Activated CD8-positive, alpha-beta memory T cell treated with anti-CD3 and anti-CD28 coated beads for 1 hour (primary cell): ENCODE data around the gene FARSA.
"Not testable (repeated sequence)": the region's sequence is repeated elsewhere in the genome, so short reads cannot be mapped to it uniquely, and the experiment has no call there.

Experiments used
- DNase-seq, 2 donors: peaks; one replicate each; pipeline ENCODE4 v3.0.0-alpha.2; 2020; ENCODE audit warnings: low read depth in 1 of 2; ENCODE audit errors: extremely low read depth in 1 of 2

Gene FARSA

GRCh38 chr19:12891553-12892021, 41.9 kb downstream of the FARSA start:
- DNase-seq = no peak

DNA sequence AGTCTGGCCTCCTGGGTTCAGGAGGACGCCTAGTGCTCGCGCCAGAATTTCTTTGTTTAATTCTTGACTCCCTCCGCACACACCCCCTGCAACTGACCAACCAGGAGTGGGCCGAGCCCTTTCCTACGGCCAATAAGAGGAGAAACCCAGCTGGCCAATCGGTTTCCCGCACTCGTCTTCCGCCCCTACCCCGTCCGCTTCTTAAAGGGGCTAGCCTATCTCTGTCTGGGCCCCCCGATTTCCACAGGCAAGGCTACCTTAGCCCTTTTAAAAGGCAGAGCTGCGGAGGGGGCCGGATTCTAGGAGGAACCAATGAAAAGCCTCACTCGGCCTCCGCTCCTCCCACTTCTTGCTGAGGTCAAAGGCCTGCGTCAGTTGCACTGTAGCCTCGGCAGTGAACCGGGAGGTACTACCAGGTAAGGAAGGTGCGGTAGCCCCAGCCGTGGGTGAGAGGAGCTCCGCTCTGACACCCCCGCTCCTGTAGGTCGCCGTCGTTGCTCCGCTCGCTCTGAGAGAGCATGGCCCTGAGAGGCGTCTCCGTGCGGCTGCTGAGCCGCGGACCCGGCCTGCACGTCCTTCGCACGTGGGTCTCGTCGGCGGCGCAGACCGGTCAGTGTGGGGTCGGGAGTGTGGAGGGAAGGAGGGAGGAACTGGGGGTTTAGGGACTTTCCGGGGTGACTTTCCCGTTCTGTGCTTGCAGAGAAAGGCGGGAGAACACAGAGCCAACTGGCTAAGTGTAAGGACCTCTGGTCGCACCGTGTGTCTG, 42.5 kb downstream of the FARSA start, which contains the start of gene GCDH:
Gene GCDH, plus strand, starts transcription at position 374 of the 766 bp plus-strand sequence. Its CDS starts 145 bp downstream, at position 519.
- DNase-seq = peak; percentile 89 to 96

- DNase-seq = not testable (repeated sequence)
Measured at GRCh38 chr19:12890299-12890786, 43.2 kb downstream of the FARSA start.

DNA sequence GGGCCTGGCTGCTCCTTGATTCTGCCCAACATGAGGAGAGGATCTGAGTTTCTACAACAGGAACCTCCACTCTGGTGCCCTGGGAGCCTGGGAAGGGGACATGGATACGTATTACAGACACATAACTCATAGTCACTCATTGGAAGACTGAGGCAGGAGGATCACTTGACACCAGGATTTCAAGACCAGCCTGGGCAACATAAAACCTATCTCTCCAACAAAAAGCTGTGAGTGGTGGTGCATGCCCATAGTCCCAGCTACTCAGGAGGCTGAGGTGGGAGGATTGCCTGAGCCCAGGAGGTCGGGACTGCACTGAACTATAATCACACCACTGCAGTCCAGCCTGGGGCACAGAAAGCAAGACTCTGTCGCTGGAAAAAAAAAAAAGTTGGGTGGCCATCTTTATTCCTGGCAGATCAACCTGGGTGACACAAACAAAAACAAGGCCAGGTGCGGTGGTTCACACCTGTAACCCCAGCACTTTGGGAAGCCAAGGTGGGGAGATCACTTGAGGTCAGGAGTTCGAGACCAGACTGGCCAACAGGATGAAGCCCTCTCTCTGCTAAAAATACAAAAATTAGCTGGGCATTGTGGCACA, 45.4 kb downstream of the FARSA start:
- DNase-seq = no peak

- DNase-seq = no peak
Measured at GRCh38 chr19:12886969-12887747, 46.4 kb downstream of the FARSA start, which contains the start of gene KLF1. TSS of gene KLF1 (minus strand) at chr19:12887201. CDS start at chr19:12887140, 61 bp downstream.

GRCh38 chr19:12886651-12886968, 46.9 kb downstream of the FARSA start:
- DNase-seq = no peak

GRCh38 chr19:12885749-12886650, 47.5 kb downstream of the FARSA start:
- DNase-seq = no peak

GRCh38 chr19:12884926-12885748, 48.4 kb downstream of the FARSA start:
- DNase-seq = peak; percentile 60 to 71

DNA sequence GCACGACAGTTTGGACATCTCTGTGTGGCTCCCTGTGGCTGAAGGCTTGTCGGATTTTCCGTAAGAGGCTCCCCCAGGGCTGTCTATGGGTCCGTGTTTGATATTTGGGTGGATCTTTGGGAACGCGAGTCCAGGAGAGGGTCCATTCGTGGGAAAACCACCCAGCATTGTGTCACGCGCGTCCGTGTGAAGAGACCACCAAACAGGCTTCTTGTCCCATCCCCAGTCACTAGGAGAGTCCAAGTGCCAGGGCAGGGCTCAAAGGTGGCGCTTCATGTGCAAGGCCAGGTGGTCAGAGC, 48.9 kb downstream of the FARSA start:
- DNase-seq = no peak

DNA sequence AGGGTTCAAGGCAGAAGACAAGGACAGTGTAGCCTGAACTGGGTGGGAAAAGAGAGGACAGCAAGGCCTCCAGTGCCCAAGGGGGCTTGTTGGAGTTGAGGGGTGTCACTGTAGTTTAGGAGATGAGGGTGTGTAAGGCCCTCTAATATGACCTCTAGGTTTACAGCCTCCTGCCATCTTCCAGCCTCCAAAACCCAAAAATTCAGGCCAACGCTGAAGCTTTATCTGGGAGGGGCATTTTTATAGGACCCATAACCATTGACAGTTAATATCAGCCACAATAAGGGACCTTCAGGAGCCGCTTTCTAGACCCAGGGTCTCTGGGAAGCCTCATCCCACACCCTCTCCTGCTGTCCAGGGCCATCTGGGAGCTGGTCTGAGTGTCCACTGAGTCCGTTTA, 49.3 kb downstream of the FARSA start:
- DNase-seq = no peak

DNA sequence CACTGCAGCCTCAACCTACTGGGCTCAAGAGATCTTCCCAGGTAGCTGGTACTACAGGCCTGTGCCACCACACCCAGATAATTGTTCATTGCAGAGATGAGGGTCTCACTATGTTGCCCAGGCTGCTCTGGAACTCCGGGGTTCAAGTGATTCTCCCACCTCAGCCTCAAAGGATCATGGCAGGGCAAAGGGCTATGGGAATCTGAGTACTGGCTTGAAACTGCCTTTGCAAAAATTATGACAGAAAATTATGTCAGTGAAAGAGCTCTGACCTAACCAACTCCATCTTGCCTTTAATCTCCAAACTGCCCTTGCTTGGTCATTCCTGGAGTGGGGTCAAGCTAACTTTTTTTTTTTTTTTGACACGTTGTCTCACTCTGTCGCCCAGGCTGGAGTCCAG, 50.9 kb downstream of the FARSA start:
- no peak for DNase-seq

GRCh38 chr19:12881172-12881808, 52.2 kb downstream of the FARSA start, which contains the start of gene DNASE2:
TSS of gene DNASE2 (minus strand) at chr19:12881449. CDS start at chr19:12881375, 74 bp downstream.
- peak; percentile 72 to 74 for DNase-seq

DNA sequence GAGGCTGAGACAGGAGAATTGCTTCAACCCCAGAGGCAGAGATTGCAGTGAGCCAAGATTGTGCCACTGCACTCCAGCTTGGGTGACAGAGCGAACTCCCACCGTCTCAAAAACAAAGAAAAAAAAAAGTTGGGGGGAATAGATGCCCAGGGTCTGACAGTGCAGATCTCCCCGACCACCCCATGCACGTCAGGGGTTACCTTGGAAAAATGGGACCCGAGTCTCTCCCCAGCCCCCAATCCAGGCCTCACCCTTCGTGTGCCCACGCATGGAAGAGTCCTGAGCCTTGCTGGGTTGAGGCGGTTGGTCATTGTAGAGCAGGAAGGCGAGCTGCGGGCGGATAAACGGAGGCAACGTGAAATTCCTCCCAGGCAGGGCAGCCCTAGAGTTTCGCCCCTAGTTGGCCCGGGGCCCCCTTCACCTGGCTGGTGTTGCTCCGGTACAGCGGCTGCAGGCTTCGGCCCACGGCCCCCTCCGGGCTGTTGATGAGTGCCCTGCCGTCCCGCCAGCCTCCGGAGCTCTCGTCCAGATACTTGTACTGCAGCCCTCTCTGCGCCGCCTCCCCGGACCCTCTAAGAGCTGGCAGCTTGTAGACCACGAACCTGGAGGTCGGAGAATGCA, 52.9 kb downstream of the FARSA start:
- DNase-seq = no peak

GRCh38 chr19:12875086-12875485, 58.4 kb downstream of the FARSA start:
- no peak for DNase-seq

DNA sequence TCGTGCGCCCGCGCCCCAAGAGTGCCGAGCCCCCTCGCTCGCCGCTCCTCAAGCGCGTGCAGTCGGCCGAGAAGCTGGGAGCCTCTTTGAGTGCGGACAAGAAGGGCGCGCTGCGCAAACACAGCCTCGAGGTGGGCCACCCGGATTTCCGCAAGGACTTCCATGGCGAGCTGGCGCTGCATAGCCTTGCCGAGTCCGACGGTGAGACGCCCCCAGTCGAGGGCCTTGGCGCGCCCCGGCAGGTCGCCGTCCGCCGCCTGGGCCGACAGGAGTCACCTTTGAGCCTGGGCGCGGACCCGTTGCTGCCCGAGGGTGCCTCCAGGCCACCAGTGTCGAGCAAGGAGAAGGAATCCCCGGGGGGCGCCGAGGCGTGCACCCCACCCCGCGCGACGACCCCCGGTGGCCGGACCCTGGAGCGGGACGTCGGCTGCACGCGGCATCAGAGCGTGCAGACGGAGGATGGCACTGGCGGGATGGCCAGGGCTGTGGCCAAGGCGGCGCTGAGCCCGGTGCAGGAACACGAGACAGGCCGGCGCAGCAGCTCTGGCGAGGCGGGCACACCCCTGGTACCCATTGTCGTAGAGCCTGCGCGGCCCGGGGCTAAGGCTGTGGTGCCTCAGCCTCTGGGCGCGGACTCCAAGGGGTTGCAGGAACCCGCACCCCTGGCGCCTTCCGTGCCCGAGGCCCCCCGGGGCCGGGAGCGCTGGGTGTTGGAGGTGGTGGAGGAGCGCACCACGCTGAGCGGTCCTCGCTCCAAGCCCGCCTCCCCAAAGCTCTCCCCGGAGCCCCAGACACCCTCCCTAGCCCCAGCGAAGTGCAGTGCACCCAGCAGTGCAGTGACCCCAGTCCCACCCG, 59.4 kb downstream of the FARSA start:
- no peak for DNase-seq

- peak in 1 of 2 donors; percentile 32 for DNase-seq
Measured at GRCh38 chr19:12872941-12873890, 60.3 kb downstream of the FARSA start.
